ENCODE measurements around the gene MAD2L2.

MAD2L2 gene

DNA sequence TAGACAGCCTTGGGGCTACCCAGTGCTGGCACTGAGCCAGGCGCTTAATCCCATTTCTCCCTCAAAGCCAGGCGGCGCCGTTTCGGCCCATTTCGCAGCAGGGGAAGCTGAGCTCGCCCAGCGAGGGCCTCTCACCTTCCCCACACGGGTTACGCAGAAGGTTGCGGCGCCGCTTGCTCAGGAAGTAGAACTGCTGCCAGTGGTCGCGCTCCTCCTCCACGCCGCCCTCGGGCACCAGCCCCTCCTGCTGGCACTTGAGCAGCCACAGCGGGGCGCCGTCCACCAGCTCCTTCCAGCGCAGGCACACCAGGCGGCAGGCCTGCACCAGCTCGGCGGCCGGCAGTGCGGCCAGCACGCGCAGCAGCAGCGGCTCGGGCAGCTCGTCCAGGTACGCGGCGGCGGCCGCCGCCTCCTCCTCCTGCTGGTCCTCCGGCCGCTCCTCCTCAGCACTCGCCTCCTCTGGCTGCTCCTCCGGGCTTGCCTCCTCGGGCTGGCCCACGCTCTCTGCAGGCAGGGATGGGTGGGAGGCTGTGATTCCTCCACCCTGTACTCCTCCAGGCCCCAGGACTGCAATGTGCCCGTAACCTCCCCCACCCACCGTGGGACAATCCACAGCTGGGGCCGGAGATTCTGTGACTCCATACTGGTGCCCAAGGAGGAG, 30.5 kb downstream of the MAD2L2 start:
- Histone ChIP-seq H3K9me2 (replicated peaks; ENCODE audit: low read depth, low read length) (no peaks in the 10 kb centered on the region), H3K79me2 (ENCODE audit: insufficient read depth, low read length) (no peaks in the 10 kb centered on the region), H3K27me3 (ENCODE audit: insufficient read depth, low read length, poor library complexity, severe bottlenecking) (no peaks in the 10 kb centered on the region), H2AFZ (ENCODE audit: low read length) (no peak overlapping the region), H3K36me3 (ENCODE audit: insufficient read depth, low read length) (no peaks in the 10 kb centered on the region), H3F3A (ENCODE audit: low read depth) (no peaks in the 10 kb centered on the region), H3K4me2 (ENCODE audit: low read depth, low read length, poor library complexity, severe bottlenecking) (no peak overlapping the region), H3K9me3 (ENCODE audit: insufficient read depth, low read depth, low read length) (no peaks in the 10 kb centered on the region), H4K20me1 (ENCODE audit: insufficient read depth, low read length, poor library complexity, severe bottlenecking) (no peaks in the 10 kb centered on the region), H3K4me3 (ENCODE audit: low read length, poor library complexity, severe bottlenecking) (no peak overlapping the region), H3K9ac (ENCODE audit: low read depth, low read length, poor library complexity, severe bottlenecking) (no peak overlapping the region), H3K4me1 (ENCODE audit: insufficient read depth, low read length, poor library complexity, severe bottlenecking) (peaks cover 3% of the 10 kb centered on the region)
- TF ChIP-seq EZH2phosphoT487 (IDR thresholded peaks at IDR 0.05; ENCODE audit: borderline replicate concordance): no peak
- TF ChIP-seq, protein P1, sequence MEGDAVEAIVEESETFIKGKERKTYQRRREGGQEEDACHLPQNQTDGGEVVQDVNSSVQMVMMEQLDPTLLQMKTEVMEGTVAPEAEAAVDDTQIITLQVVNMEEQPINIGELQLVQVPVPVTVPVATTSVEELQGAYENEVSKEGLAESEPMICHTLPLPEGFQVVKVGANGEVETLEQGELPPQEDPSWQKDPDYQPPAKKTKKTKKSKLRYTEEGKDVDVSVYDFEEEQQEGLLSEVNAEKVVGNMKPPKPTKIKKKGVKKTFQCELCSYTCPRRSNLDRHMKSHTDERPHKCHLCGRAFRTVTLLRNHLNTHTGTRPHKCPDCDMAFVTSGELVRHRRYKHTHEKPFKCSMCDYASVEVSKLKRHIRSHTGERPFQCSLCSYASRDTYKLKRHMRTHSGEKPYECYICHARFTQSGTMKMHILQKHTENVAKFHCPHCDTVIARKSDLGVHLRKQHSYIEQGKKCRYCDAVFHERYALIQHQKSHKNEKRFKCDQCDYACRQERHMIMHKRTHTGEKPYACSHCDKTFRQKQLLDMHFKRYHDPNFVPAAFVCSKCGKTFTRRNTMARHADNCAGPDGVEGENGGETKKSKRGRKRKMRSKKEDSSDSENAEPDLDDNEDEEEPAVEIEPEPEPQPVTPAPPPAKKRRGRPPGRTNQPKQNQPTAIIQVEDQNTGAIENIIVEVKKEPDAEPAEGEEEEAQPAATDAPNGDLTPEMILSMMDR (conservative IDR thresholded peaks at IDR 0.05; ENCODE audit: low read length): peak; percentile 30; the same call in 1 of the 2 replicates

DNA sequence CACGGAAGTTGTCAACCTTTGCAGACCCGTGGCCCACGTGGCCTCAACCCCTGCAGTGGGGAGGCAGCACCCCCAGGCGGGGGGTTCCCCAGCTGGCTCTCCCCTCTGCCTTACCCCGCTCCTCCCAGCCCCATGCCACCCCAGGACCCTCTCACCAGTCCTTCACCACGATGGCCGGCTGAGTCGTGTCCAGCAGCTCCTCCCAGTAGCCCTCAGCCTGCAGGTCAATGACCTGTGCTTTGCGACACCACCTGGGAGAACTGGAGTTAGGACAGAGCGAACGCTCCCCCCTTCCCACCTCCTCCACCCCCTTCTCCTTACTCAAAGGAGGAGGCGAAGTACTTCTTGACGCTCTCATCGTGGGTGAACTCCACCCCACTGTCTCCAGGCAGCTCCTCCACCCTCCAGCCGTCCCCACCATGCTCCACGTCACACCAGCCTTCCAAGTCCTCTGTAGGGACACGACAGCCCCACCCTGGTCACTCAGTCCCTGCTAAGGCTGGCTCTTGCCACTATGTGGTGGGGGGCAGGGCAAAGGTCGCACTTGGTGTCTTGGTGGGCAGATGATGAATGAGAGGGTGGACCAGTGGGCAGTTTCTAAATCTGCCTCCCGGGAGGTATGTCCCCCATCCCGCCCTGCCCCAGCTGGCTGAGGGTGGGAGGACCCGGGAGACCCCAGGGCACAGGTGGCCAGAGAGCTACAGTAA, 31.2 kb downstream of the MAD2L2 start:
- Histone ChIP-seq H3K9me2 (replicated peaks; ENCODE audit: low read depth, low read length) (no peaks in the 10 kb centered on the region), H3F3A (ENCODE audit: low read depth) (no peaks in the 10 kb centered on the region), H3K4me3 (ENCODE audit: low read length, poor library complexity, severe bottlenecking) (no peak overlapping the region), H2AFZ (ENCODE audit: low read length) (no peak overlapping the region), H4K20me1 (ENCODE audit: insufficient read depth, low read length, poor library complexity, severe bottlenecking) (no peaks in the 10 kb centered on the region), H3K79me2 (ENCODE audit: insufficient read depth, low read length) (no peaks in the 10 kb centered on the region), H3K27me3 (ENCODE audit: insufficient read depth, low read length, poor library complexity, severe bottlenecking) (no peaks in the 10 kb centered on the region), H3K36me3 (ENCODE audit: insufficient read depth, low read length) (no peaks in the 10 kb centered on the region), H3K4me2 (ENCODE audit: low read depth, low read length, poor library complexity, severe bottlenecking) (no peak overlapping the region), H3K9me3 (ENCODE audit: insufficient read depth, low read depth, low read length) (no peaks in the 10 kb centered on the region), H3K9ac (ENCODE audit: low read depth, low read length, poor library complexity, severe bottlenecking) (no peak overlapping the region), H3K4me1 (ENCODE audit: insufficient read depth, low read length, poor library complexity, severe bottlenecking) (no peaks in the 10 kb centered on the region)
- TF ChIP-seq, protein P1 (conservative IDR thresholded peaks at IDR 0.05; ENCODE audit: low read length): no peak
- TF ChIP-seq EZH2phosphoT487 (IDR thresholded peaks at IDR 0.05; ENCODE audit: borderline replicate concordance): no peak

DNA sequence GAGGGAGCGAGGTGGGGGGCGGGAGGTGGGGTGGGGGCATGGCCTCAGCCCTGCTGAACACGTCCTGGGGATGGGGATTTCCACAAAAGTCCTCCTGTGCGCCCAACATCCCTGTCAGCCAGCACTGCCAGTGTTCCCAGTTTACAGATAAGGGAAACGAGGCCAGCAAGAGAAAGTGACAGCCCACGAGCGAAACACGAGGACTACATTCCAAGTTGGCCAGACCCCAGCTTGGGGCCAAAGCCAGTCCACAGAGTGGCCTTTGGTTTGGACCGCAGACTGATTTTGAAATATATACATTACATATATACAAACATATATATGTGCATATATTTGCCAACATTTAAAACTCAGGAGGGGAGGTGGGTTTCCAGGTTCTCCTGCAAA, 31.7 kb downstream of the MAD2L2 start:
- H3K9ac ChIP-seq (ENCODE audit: low read depth, low read length, poor library complexity, severe bottlenecking): no peak overlapping the region
- H3K36me3 ChIP-seq (ENCODE audit: insufficient read depth, low read length): no peaks in the 10 kb centered on the region
- no peaks in the 10 kb centered on the region for H3K79me2 ChIP-seq (ENCODE audit: insufficient read depth, low read length)
- TF ChIP-seq, protein P1 (conservative IDR thresholded peaks at IDR 0.05; ENCODE audit: low read length): no peak
- TF ChIP-seq EZH2phosphoT487 (IDR thresholded peaks at IDR 0.05; ENCODE audit: borderline replicate concordance): no peak
- no peaks in the 10 kb centered on the region for H3F3A ChIP-seq (ENCODE audit: low read depth)
- H2AFZ ChIP-seq (ENCODE audit: low read length): no peak overlapping the region
- H3K27me3 ChIP-seq (ENCODE audit: insufficient read depth, low read length, poor library complexity, severe bottlenecking): no peaks in the 10 kb centered on the region
- H4K20me1 ChIP-seq (ENCODE audit: insufficient read depth, low read length, poor library complexity, severe bottlenecking): no peaks in the 10 kb centered on the region
- no peaks in the 10 kb centered on the region for H3K4me1 ChIP-seq (ENCODE audit: insufficient read depth, low read length, poor library complexity, severe bottlenecking)
- H3K4me3 ChIP-seq (ENCODE audit: low read length, poor library complexity, severe bottlenecking): no peak overlapping the region
- no peaks in the 10 kb centered on the region for H3K9me3 ChIP-seq (ENCODE audit: insufficient read depth, low read depth, low read length)
- no peak overlapping the region for H3K4me2 ChIP-seq (ENCODE audit: low read depth, low read length, poor library complexity, severe bottlenecking)
- H3K9me2 ChIP-seq (replicated peaks; ENCODE audit: low read depth, low read length): no peaks in the 10 kb centered on the region
